PFSK-1 (cell line): Measurements from ENCODE around the gene ST8SIA6.

Experiments
- POLR2AphosphoS5 ChIP-seq: IDR thresholded peaks from 2 replicates; pipeline ENCODE4 v1.6.1; 2012; ENCODE audit warnings: low read depth, mild to moderate bottlenecking, control low read depth, low read length, moderate library complexity
- REST ChIP-seq, 2 experiments: IDR thresholded peaks; 2 replicates each; pipeline versions ENCODE4 v1.6.1 to v1.8.0; 2011 to 2012; ENCODE audit warnings: low read depth in 2 of 2, low read length in 2 of 2, control low read depth in 1 of 2, inconsistent platforms in 1 of 2, mild to moderate bottlenecking in 1 of 2, moderate library complexity in 1 of 2; ENCODE audit not compliant: insufficient read depth in 1 of 2
- TAF1 ChIP-seq: IDR thresholded peaks from 2 replicates; pipeline ENCODE4 v1.6.1; 2012; ENCODE audit warnings: low read length, control low read depth, borderline replicate concordance; ENCODE audit not compliant: insufficient read depth

DNA sequence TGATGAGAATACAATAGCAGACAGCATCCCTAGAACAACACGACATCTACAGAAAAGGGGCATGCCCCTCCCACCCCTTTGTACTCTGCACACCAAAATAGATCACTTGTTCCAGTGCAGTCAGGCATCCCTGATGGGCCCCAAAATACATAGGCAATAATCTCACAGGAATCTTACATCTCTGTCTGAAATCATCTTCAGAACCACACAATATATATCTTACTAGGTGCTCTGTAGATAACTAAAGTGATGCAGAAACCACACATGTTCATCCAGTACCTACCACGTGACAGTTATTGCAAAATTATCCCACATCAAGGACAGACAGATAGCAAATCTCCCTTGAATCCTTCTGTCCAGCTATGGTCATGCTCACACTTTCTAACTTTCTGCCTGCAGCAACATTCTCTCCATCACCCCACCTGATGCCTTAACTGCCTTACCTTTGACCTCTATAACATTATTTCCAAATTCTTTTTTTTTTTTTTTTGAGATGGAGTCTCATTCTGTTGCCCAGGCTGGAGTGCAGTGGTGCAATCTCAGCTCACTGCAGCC is 30.7 kb downstream of the ST8SIA6 start:
- TF ChIP-seq POLR2AphosphoS5 (no peak), TAF1 (no peak), REST (IDR thresholded peaks at IDR 0.05; ENCODE audit: insufficient read depth in 1 of 2, low read depth in 2 of 2, low read length in 2 of 2) (no peak)
